ENCODE results near the gene MTSS2. TPM values are rescaled to one million over a fixed set of nuclear protein-coding genes. Genes with fewer than 3 reads are reported as not detected.

The MTSS2 gene
- polyA plus RNA-seq, 1 donor from 2014 or later, result 20.4 TPM

DNA sequence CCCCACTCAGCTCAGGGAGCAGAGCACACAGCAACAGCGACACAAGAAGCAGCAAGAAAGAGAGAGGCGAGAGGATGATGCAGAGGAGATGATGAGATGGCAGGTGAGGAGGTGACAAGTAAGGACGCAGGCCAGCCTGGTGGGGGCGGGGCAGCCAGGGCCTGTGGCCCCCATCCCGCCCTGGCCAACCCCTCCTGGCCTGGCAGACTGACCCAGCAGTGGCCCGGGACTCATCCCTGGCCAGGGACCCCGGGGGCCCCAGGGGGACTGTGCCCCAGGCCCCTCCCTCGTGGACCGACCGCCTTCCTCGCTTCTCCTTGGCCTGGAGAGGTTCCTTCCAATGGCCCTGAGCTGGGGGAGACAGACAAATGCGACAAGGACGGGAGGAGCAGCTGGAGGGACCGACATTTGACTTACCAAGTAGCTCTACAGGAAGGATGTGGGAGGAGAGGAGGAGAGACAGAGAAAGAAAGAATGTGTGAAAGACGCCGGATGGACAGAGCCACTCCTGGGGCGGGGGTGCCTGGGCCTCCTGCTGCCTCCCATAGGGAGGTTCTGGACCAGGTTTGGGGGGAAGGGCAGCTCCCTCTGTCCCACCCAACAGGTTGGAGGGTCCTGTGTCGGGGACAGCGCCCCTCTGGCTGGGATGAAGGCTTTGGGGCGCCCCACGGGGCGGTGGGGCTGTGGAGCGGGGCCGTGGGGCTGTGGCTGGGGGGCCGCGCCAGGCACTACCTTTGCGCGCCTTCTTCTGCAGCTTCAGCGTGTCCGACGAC, 6.8 kb downstream of the MTSS2 start:
- peaks cover 11% of the 10 kb centered on the region for H3K79me2 ChIP-seq (replicated peaks; ENCODE audit: insufficient read depth, low read length)
- no peak for TF ChIP-seq TAF1 (IDR thresholded peaks at IDR 0.05; ENCODE audit: low read depth)
- H3K9me3 ChIP-seq (ENCODE audit: low read length), result no peaks in the 10 kb centered on the region
- peaks cover 3% of the 10 kb centered on the region for H4K20me1 ChIP-seq (ENCODE audit: insufficient read depth)
- no peaks in the 10 kb centered on the region for H3K27me3 ChIP-seq (ENCODE audit: insufficient read depth, low read depth, low read length)
- no peak overlapping the region for H3K9ac ChIP-seq (ENCODE audit: low read length)
- H3K36me3 ChIP-seq (ENCODE audit: insufficient read depth, low read length), result peaks cover 8% of the 10 kb centered on the region
- no peaks in the 10 kb centered on the region for H3K9me2 ChIP-seq (ENCODE audit: insufficient read depth, low read length)
- H3F3A ChIP-seq (ENCODE audit: insufficient read depth, low read length, poor library complexity, severe bottlenecking), result no peaks in the 10 kb centered on the region
- no peak overlapping the region for H3K27ac ChIP-seq (ENCODE audit: low read length)
- H2AFZ ChIP-seq (ENCODE audit: low read depth, low read length), result no peak overlapping the region
- H3K4me2 ChIP-seq (ENCODE audit: low read length), result no peak overlapping the region
- no peak overlapping the region for H3K4me3 ChIP-seq (ENCODE audit: low read length)

DNA sequence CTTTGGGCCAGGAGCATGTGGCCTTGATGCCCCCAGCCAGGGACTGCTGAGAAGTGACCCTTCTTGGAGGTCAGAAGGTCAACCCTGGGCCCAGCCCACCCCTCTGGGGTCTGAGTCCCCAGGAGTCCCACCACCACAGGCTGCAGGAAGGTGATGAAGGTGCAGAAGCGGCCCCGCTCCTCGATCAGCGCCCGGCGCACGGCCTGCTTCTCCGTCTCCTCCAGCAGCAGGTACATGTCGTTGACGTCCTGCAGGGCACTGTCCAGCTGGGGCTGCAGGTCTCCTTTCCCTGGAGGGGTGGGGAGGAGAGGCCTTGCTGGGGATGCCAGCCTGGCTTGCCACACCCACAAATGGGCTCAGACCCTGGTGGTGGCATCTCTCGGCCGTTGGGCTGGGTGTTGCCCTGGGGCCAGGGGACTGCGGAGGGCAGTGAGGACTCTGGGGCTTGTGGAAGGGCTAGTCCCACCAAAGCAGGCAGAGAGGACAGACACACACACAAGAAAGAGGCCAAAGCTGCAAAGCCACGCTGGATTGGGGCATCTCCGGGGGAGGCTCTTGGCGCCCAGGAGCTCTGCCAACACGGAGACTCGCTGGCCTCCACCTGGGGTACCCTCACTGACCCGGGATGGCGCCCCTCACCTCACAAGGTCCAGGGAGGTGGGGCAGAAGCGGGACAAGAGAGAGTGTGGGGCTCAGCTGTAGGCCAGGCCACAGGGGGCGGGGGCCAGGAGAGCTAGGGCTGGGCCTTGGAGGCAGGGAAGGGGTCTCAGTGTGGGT, 7.5 kb downstream of the MTSS2 start:
- H3K4me3 ChIP-seq (ENCODE audit: low read length), result no peak overlapping the region
- no peaks in the 10 kb centered on the region for H3K27me3 ChIP-seq (ENCODE audit: insufficient read depth, low read depth, low read length)
- no peaks in the 10 kb centered on the region for H3F3A ChIP-seq (ENCODE audit: insufficient read depth, low read length, poor library complexity, severe bottlenecking)
- peaks cover 4% of the 10 kb centered on the region for H3K79me2 ChIP-seq (replicated peaks; ENCODE audit: insufficient read depth, low read length)
- peaks cover 8% of the 10 kb centered on the region for H3K36me3 ChIP-seq (ENCODE audit: insufficient read depth, low read length)
- H3K9me2 ChIP-seq (ENCODE audit: insufficient read depth, low read length), result no peaks in the 10 kb centered on the region
- H3K27ac ChIP-seq (ENCODE audit: low read length), result no peak overlapping the region
- peaks cover 2% of the 10 kb centered on the region for H4K20me1 ChIP-seq (ENCODE audit: insufficient read depth)
- no peak overlapping the region for H2AFZ ChIP-seq (ENCODE audit: low read depth, low read length)
- H3K9me3 ChIP-seq (ENCODE audit: low read length), result no peaks in the 10 kb centered on the region
- TF ChIP-seq TAF1 (IDR thresholded peaks at IDR 0.05; ENCODE audit: low read depth), result no peak
- TF ChIP-seq EP300 (conservative IDR thresholded peaks at IDR 0.05; ENCODE audit: poor library complexity, severe bottlenecking), result no peak
- TF ChIP-seq EZH2 (IDR thresholded peaks at IDR 0.05; ENCODE audit: borderline replicate concordance, insufficient read depth, low read length, poor library complexity, severe bottlenecking), result no peak
- TF ChIP-seq, protein P1, sequence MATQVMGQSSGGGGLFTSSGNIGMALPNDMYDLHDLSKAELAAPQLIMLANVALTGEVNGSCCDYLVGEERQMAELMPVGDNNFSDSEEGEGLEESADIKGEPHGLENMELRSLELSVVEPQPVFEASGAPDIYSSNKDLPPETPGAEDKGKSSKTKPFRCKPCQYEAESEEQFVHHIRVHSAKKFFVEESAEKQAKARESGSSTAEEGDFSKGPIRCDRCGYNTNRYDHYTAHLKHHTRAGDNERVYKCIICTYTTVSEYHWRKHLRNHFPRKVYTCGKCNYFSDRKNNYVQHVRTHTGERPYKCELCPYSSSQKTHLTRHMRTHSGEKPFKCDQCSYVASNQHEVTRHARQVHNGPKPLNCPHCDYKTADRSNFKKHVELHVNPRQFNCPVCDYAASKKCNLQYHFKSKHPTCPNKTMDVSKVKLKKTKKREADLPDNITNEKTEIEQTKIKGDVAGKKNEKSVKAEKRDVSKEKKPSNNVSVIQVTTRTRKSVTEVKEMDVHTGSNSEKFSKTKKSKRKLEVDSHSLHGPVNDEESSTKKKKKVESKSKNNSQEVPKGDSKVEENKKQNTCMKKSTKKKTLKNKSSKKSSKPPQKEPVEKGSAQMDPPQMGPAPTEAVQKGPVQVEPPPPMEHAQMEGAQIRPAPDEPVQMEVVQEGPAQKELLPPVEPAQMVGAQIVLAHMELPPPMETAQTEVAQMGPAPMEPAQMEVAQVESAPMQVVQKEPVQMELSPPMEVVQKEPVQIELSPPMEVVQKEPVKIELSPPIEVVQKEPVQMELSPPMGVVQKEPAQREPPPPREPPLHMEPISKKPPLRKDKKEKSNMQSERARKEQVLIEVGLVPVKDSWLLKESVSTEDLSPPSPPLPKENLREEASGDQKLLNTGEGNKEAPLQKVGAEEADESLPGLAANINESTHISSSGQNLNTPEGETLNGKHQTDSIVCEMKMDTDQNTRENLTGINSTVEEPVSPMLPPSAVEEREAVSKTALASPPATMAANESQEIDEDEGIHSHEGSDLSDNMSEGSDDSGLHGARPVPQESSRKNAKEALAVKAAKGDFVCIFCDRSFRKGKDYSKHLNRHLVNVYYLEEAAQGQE (IDR thresholded peaks at IDR 0.05; ENCODE audit: borderline replicate concordance), result no peak
- TF ChIP-seq, protein P2, sequence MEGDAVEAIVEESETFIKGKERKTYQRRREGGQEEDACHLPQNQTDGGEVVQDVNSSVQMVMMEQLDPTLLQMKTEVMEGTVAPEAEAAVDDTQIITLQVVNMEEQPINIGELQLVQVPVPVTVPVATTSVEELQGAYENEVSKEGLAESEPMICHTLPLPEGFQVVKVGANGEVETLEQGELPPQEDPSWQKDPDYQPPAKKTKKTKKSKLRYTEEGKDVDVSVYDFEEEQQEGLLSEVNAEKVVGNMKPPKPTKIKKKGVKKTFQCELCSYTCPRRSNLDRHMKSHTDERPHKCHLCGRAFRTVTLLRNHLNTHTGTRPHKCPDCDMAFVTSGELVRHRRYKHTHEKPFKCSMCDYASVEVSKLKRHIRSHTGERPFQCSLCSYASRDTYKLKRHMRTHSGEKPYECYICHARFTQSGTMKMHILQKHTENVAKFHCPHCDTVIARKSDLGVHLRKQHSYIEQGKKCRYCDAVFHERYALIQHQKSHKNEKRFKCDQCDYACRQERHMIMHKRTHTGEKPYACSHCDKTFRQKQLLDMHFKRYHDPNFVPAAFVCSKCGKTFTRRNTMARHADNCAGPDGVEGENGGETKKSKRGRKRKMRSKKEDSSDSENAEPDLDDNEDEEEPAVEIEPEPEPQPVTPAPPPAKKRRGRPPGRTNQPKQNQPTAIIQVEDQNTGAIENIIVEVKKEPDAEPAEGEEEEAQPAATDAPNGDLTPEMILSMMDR (IDR thresholded peaks at IDR 0.05; ENCODE audit: poor library complexity, severe bottlenecking), result no peak
- TF ChIP-seq SMC3 (conservative IDR thresholded peaks at IDR 0.05; ENCODE audit: poor library complexity), result no peak
- no peak for TF ChIP-seq RAD21 (conservative IDR thresholded peaks at IDR 0.05)
- TF ChIP-seq POLR2AphosphoS5 (IDR thresholded peaks at IDR 0.05), result no peak
- TF ChIP-seq MXI1 (conservative IDR thresholded peaks at IDR 0.05; ENCODE audit: poor library complexity, severe bottlenecking), result no peak
- no peak overlapping the region for H3K4me2 ChIP-seq (ENCODE audit: low read length)
- H3K9ac ChIP-seq (ENCODE audit: low read length), result no peak overlapping the region
